ENCODE data around the gene SCGB1D2.
"Not testable (repeated sequence)": the region's sequence is repeated elsewhere in the genome, so short reads cannot be mapped to it uniquely, and the experiment has no call there.

Gene SCGB1D2, protein sequence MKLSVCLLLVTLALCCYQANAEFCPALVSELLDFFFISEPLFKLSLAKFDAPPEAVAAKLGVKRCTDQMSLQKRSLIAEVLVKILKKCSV

DNA sequence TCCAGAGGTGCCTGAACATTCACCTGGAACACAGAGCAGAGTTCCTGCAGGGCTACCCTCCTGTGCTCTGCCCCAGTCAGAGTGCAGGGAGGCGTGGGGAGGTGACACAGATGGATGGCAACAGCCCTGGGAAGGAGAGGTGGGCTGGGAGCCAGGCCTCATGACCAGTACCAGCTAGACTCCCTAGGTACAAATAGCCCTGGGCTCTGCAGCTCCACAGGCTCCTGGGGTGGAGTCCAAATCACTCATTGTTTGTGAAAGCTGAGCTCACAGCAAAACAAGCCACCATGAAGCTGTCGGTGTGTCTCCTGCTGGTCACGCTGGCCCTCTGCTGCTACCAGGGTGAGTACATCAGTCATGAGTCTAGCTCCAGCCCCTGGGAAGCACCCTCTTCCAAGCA lies at the start of gene SCGB1D2:
Gene SCGB1D2 (plus strand): TSS at position 219 of the 400 bp plus-strand sequence. CDS start 69 bp downstream, at position 288.
- peak; percentile 46 for DNase-seq

DNA sequence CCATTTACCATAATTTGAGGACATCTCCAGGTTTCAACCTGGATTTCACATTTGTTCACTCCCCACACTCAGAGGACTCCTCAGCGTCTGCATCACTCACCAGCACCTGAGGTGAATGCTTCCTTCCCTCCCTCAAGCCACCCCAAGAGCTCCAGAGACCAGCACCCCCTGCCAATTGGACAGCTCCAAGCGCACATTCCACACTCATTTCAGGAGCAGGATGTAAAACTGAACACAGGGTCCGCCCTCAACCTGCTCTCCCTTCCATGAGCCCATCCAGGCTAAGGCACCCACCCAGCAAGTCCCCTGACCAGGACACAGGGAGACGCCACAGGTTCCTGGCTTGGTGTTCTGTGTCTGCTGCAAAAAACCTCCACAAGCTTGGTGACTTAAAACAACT lies 48.1 kb upstream of the SCGB1D2 start:
- DNase-seq = no peak

DNA sequence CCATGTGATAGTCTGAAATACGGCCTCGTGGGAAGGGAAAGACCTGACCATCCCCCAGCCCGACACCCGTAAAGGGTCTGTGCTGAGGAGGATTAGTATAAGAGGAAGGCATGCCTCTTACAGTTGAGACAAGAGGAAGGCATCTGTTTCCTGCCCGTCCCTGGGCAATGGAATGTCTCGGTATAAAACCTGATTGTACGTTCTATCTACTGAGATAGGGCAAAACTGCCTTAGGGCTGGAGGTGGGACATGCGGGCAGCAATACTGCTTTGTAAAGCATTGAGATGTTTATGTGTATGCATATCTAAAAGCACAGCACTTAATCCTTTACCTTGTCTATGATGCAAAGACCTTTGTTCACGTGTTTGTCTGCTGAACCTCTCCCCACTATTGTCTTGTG lies 47.0 kb upstream of the SCGB1D2 start:
- not testable (repeated sequence) for DNase-seq

DNA sequence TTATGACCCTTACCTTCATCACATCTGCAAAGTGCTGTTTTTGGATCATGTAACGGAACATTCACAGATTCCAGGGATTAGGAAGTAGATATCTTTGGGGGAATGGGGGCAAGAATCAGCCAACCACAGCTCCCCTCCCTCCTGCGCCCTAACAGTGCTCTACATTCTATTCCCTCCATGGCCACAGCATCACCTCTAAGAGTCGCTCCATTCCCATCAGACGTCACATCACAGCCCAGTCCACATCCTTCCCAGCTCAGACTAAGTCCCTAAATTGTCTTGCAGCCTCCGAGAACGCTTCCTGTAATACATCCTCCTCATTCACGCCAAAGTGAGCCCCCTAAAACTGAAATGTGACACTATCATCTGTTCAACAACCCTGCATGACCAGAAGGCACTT lies 46.1 kb upstream of the SCGB1D2 start:
- DNase-seq = no peak

DNA sequence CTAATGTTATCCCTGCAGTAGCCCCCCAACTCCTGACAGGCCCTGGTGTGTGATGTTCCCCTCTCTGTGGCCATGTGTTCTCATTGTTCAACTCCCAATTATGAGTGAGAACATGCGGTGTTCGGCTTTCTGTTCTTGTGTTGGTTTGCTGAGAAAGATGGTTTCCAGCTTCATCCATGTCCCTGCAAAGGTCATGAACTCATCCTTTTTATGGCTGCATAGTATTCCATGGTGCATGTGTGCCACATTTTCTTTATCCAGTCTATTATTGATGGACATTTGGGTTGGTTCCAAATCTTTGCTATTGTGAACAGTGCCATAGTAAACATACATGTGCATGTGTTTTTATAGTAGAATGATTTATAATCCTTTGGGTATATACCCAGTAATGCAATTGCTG lies 44.6 kb upstream of the SCGB1D2 start:
- not testable (repeated sequence) for DNase-seq

DNA sequence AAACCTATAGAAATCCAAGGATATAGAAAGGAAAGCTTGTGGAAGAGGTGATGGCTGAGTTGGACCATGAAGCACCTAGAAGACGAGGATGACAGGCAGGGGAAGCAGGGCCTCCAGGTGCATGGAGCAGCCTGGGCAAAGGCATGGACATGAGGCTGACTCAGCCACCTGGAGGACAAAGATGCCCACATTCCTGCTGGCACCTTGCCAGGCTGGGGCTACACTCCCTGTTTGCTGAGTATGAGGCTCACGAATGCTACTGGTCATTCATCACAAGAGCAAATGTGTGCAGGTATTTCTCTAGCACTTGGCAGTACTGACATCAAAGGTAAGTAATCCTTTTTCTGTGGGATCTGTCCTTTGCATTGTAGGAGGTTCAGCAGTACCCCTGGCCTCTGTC lies 40.7 kb upstream of the SCGB1D2 start:
- DNase-seq = peak; percentile 88

DNA sequence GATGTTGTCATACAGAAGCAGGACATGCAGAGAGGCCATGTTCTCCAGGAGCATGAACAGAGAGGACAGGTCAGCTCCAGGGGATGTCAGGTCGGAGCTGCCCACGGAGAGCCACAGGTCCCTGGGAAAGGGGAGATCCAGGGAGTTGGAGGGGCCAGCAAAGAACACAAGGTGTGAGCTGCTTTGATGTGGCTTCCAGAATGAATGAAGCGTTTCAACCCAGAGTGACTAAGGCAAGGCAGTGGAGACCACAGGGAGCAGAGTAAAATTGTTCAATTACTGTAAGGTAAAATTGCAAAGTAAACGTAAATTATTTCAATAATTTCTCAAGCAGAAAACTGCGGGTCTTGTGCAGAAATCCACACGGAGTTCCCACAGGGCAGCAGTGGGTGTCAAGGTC lies 39.1 kb upstream of the SCGB1D2 start:
- DNase-seq = no peak

DNA sequence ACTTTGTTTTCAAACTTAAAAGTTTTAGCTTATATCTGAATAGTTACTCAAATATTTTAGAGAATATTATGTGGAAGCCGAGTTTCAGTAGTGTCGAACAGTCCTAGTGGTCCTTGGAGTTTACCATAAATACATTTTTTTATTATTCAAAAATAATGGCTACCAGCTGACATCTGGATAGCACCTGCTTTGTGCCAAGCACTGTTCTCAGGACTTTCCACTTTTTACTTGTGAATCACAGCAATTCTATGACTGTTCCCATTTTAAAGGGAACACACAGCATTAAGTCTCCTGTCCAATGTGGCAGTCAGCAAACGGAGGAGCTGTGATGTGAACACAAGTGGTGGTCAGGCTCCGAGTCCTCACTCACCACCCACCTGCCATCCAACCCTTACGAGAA lies 37.6 kb upstream of the SCGB1D2 start:
- DNase-seq = no peak

DNA sequence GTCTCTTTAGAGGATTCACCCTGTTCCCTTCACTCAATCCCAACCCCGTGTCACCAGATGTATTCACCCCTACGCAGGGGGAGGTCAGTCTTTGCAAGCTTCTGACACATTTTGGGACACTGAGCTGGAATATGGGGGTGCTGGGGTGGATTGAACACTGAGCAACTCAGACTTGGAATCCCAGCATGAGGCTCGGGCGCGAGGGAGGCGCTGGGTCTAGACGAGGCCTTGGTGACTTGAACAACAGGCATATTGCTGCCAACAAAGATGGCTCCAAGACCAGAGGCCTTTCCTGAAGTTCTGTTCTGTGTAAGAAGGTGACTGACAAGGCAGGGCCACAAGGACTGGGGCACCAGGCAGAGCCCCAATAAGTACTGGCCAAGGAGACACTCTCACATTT lies 36.6 kb upstream of the SCGB1D2 start:
- no peak for DNase-seq

DNA sequence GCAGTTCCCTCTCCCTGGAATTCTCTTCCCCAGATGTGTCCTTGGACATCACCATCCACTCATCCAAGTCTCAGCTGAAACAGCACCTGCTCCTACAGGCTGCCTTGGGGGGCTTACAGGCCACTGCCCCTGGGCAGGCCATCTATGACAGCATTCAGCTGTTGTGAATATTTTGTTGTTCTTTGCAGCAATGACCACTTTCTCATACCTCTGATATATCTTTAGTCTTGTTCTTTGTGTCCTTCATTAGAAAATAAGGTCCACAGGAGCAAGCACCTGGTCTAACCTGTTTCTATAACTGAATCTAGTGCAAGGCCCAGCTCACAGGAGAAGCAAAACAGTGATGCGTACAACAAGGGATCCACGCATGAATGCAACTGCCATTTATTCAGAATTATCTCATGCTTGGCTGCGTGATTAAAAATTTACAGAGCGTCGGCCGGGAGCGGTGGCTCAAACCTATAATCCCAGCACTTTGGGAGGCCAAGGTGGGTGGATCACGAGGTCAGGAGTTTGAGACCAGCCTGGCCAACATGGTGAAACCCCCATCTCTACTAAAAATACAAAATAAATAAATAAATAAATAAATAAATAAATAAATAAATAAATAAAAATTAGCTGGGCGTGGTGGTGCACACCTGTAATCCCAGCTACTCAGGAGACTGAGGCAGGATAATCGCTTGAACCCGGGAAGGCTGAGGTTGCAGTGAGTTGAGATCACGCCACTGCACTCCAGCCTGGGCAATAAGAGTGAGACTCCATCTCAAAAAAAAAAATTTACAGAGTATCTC lies 35.6 kb upstream of the SCGB1D2 start:
- peak; percentile 92 for DNase-seq

DNA sequence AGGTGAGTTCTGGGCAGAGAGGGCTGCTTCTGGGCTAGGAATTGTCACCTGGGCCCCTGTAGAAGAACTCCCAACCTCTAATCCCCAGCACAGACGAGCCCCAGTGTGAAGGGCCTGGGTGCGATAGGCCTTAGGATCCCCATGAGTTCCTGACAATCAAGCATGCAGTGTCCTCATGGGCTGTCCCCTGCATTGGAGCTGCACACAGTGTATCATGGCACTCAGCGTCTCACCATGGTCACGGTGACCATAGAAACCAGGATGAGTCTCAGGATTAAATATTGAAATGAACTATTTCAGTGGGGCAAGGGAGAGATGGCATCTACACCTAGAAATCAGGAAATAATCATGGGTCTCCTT lies 33.3 kb upstream of the SCGB1D2 start:
- DNase-seq = peak; percentile 87

DNA sequence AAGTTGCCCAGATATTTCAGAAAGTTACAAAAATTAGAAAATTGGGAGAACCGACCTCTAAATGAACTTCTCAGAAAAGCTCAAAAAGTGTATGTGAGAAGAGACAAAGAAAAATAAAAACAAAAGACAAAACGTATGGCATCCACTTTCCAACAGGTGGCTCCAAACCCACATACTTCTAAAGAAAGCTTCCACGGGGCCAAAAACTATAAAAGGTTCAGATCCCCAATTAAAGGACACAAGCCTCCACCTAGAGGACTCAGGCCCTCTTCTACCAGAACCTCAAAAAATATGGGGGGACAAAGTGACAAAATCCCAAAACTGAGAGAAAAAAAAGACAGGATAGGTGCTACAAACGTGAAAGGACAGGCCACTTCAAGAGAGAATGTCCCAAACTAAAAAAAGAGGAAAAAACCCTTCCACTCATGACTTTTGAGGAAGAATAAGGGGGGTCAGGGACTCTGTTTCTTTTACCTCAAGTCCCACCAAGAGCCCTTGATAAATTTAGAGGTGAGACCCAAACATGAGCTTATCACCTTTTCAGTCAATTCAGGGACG lies 24.8 kb upstream of the SCGB1D2 start:
- DNase-seq = peak; percentile 65

DNA sequence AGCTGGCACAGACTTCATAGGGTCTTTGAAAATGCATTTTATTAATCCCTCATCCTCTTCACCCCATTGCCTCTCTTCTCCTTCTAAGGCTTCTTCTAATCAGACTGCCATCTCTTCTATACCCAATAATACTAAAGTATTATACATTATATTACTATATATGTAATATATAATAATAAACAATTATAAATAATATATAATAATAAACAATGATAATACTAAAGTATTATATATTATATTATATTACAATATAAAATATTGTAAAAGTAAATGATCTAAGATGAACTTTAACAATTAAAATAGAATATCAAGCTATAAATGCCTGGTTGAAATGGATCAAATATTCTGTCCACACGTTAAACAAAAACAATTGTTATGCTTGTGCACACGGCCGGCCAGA lies 20.5 kb upstream of the SCGB1D2 start:
- DNase-seq = no peak

DNA sequence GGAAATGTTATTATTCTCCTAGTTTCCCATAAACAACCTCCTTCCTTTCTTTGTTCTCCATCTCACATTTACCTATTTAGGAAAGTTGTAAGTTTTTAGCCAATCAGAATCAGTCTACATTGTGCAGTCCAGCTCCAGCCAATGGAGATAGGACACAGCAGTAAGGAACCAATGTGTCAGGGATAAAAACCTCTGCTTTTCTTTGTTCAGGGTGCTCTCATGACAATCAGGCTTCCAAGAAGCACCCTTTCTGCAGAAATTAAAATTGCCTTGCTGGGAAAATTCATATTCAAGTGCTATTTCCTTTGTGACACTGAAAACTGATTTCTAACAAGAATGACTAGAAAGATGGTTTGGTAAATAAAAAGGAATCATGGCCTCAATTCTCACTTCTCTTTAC lies 18.9 kb upstream of the SCGB1D2 start:
- DNase-seq = peak; percentile 52

DNA sequence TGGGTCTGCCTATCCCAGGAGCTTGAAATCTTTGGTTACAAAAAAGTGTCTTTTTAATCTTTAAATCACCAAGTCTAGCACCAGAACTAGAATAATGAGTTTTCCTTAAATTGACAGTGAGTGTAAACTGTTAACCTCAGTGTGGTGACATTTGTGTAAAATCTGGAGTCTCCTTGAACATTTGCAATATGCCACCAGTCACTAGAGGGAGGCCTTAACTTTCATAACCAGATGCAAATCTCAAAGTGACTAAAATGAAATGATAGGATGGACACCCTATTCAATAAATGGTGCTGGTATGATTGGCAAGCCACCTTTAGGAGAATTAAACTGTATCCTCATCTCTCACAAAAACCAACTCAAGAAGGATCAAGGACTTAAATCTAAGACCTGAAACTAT lies 8.3 kb upstream of the SCGB1D2 start:
- peak; percentile 11 for DNase-seq

DNA sequence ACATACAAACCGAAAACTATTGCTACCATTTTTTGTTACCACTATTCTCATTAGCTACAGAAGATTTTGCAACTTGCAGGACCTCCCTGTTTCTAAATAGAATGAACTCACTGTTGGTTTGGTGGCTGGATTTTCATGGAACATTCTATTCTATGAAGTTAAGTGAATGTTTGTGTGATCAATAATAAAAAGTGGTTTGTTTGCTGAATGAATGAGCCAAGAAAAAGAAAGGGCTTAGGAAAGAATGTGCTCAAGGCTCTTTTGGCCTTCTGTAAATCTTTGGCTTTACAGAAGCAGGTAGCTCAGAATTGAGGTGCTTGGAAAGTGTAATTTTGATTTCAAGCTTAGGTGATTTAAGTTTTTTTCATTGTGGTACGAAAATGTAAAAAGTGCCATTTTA lies 5.9 kb upstream of the SCGB1D2 start:
- DNase-seq = no peak

DNA sequence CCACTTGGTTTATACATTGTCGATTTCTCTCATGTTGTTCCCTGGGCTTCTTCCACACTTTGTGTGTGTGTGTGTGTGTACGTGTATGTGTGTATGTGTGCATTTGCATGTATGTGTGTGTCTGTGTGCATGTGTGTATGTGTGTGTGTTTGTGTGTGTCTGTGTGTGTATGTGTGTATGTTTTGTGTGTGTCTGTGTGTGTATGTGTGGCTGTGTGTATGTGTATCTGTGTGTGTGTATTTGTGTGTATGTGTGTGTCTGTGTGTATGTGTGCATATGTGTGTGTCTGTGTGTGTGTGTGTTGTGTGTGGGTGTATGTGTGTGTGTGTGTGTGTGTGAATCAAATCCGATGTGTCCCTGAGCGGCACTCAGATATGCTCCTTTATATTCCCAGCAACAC lies 4.5 kb upstream of the SCGB1D2 start:
- no peak for DNase-seq

DNA sequence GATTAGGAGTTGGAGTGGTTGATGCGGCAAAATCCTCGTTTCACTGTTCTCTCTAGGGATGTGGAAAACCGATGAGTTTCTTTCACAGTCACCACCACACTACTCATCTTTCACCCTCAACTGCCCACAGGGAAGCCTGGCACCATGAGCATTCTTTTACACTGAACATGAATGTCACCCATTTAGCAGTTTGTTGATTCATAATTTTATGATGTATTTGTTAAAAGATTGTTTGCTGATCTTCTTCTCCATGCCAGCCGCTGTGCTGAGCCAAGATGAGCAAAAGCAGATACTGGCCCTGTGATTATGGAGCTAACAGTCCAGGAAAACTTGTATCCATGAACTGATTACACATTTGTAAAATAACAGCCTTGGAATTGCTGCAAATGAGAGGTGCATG lies 3.9 kb upstream of the SCGB1D2 start:
- DNase-seq = no peak

DNA sequence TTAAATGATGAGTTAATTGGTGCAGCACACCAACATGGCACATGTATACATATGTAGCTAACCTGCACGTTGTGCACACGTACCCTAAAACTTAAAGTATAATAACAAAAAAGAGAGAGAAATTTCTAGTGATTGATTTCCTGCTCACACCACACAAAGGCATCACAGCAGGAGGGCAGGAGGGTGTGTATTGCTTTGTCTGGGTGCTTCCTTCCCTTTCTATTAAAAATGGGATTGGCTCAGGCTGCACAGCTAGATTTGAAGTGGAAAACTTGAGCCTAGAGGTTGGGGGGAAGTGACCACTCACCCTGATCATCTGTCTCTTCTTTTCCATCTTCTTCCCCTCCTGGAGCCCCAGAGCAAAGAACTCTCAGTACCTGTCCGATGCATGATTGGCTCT lies 944 bp upstream of the SCGB1D2 start:
- DNase-seq = no peak

DNA sequence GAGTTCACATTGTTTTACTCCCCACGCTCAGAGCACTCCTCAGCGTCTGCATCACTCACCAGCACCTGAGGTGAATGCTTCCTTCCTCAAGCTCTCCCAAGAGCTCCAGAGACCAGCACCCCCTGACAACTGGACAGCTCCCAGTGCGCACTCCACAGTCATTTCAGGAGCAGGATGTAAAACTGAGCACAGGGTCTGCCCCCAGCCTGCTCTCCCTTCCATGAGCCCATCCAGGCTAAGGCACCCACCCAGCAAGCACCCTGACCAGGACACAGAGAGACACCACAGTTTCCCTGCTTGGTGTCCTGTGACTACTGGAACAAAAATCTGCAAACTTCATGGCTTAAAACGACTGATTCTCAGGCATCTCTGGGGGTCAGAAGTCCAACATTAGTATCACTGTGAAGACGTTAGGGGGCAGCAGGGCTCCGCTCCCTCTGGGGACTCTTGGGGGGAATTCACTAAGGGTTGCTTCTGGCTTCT lies 3.3 kb downstream of the SCGB1D2 start:
- no peak for DNase-seq

DNA sequence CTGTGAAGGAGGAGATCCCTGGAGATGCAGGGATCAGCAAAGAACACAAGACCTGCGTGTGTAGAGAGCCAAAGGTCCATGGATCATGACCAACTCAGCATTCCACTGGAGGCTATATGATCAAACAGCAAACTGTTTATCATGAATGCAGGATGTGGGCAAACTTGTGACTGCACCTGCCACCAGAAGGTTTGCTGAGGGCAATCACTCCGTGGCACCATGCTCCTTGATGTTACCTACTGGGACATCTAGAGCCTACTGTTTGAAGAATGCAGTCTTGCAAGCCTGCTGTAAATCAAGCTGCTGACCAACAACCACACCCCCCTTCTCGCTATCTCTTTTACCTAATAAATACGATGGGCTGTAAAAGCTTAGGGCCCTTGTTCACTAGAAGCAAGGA lies 9.7 kb downstream of the SCGB1D2 start:
- DNase-seq = no peak

DNA sequence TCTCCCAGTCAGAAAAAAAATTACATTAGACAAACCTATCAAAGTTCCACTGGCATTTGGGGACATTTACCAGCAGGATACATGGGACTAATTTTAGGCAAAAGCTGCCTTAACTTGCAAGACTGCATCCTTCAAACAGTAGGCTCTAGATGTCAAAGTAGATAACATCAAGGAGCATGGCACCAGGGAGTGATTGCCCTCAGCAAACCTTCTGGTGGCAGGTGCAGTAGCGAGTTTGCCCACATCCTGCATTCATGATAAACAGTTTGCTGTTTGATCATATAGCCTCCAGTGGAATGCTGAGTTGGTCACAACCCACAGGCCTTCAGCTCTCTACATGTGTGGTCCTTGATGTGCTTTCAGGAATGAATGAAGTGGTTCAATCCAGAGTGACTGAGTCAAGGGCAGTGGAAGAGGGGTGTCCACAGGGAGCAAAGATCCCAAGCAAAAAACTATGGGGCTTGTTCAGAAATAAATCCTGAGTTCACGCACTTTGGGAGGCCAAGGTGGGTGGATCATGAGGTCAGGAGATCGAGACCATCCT lies 12.0 kb downstream of the SCGB1D2 start:
- DNase-seq = no peak

DNA sequence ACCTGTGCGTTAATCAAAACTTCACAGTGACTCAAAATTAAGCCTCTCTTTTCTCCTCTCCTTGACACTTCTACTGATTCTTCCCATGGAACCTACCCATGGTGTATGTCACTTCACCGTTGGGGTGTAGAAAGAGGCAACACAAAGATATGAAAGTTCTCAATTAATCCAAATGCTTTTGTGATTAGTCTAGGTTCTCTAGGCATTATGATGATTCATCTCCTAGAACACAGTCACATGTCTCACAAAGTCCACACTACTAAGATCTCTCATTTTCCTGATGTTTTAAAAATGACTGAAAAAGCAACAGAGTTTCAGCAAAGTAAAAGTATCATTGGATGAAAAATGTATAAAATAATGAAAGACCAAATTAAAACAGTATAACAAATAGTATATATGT lies 14.2 kb downstream of the SCGB1D2 start:
- no peak for DNase-seq

DNA sequence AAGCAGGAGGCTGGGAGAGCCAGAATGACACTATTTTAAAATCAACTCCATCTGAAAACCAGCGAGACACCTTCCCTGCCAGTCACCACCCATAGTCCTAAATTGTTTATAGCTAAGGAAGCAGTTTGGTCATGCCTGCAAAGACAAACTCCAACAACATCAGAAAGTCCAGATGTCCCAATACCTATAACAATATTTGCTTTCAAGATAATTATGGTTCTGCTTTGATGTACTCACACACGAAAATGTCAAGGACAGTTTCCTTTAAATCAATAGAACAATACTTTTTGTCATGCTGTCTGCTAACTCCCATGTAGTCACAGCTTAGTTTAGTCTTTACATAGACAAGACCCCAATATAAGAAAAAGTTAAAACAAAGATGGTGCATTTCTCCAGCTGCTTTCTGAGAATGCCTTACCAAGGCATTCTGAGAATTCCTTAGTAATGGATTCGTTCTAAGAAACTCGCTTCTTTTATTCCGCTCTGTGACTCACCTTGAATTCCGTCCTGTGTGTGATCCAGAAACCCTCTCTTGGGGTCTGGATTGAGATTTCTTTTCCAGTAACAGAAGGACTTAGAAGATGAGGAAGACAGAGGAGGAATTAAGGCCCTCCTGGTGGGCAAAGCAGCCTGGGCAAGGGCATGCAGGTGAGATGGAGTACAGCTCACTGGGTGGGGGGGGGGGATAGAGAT lies 18.4 kb downstream of the SCGB1D2 start:
- peak; percentile 19 for DNase-seq
